ENCODE results near the gene TAF7L. TPM values are rescaled to one million over a fixed set of nuclear protein-coding genes. Genes with fewer than 3 reads are reported as not detected.
"Not testable (repeated sequence)": the region's sequence is repeated elsewhere in the genome, so short reads cannot be mapped to it uniquely, and the experiment has no call there.

Gene TAF7L, protein sequence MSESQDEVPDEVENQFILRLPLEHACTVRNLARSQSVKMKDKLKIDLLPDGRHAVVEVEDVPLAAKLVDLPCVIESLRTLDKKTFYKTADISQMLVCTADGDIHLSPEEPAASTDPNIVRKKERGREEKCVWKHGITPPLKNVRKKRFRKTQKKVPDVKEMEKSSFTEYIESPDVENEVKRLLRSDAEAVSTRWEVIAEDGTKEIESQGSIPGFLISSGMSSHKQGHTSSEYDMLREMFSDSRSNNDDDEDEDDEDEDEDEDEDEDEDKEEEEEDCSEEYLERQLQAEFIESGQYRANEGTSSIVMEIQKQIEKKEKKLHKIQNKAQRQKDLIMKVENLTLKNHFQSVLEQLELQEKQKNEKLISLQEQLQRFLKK
- total RNA-seq (under 1 TPM in 1 of 10 donors, not detected in 9; 0.15 TPM), polyA plus RNA-seq (under 1 TPM in 1 of 2 donors, not detected in 1; 0.01 TPM)
- long read RNA-seq, donor 1: 0 reads
- long read RNA-seq, donor 2: 0 reads
- long read RNA-seq, donor 3: 0 reads

- Histone ChIP-seq H3K4me1 (no peaks in the 10 kb centered on the region), H3K4me3 (peak within 1 kb of the TSS in 4 of 10 donors; percentile 10 to 16 (median 13)), H3K36me3 (no peaks in the 10 kb centered on the region), H3K9me3 (no peaks in the 10 kb centered on the region), H3K27me3 (peaks cover 0 to 54% (median 15%) of the 10 kb centered on the region in 7 donors), H3K27ac (no peak within 1 kb of the TSS)
- DNase-seq: peak in 1 of 2 donors; percentile 9
- TF ChIP-seq, protein P1, sequence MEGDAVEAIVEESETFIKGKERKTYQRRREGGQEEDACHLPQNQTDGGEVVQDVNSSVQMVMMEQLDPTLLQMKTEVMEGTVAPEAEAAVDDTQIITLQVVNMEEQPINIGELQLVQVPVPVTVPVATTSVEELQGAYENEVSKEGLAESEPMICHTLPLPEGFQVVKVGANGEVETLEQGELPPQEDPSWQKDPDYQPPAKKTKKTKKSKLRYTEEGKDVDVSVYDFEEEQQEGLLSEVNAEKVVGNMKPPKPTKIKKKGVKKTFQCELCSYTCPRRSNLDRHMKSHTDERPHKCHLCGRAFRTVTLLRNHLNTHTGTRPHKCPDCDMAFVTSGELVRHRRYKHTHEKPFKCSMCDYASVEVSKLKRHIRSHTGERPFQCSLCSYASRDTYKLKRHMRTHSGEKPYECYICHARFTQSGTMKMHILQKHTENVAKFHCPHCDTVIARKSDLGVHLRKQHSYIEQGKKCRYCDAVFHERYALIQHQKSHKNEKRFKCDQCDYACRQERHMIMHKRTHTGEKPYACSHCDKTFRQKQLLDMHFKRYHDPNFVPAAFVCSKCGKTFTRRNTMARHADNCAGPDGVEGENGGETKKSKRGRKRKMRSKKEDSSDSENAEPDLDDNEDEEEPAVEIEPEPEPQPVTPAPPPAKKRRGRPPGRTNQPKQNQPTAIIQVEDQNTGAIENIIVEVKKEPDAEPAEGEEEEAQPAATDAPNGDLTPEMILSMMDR (IDR thresholded peaks at IDR 0.05): no peak
- 13 to 16% methylated on average over 22 to 75 of the region's 75 CpGs for WGBS, 2 donors
- intact Hi-C loops (cut with DNase I): no loop called here
- ATAC-seq: peak in 1 of 8 donors; percentile 31
These were observed at the start of gene TAF7L for GRCh38 chrX:101290957-101291603. TSS of gene TAF7L (minus strand) at chrX:101291334. CDS start at chrX:101287543, 3,791 bp downstream.

DNA sequence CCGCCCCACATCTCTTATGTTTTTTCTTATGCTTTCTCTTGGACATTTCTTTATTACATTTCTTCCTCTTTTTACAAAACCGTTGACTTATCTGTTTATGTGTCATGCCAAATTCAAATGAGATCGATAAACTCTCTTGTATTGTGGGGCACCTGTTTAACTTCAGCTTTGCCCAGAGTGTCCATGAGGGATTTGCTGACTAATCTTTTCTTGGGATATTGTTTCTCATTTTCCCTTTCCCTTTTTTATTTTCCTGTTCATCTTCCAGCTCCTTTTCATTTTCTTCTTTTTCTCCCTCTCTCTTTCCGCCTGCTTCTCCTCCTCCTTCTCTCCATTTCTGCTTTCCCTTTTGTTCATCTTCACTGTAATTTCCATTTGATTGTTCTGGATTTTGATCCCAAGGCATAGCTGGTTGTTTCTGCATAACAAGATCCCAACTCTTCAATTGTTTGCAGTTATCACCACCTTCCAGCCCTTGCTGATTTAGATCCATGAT, 46.7 kb upstream of the TAF7L start:
- TF ChIP-seq, protein P1 (IDR thresholded peaks at IDR 0.05): no peak
- intact Hi-C loops (cut with DNase I): no loop called here

GRCh38 chrX:101334310-101334709, 43.2 kb upstream of the TAF7L start:
- ATAC-seq; H3K27ac ChIP-seq; H3K9me3 ChIP-seq; H3K36me3 ChIP-seq; H3K4me3 ChIP-seq; H3K27me3 ChIP-seq; H3K4me1 ChIP-seq; intact Hi-C loops (cut with DNase I); DNase-seq: not testable (repeated sequence)
- 69 to 81% methylated on average over 7 of the region's 7 CpGs for WGBS, 2 donors

More for the DNA sequence above, 46.7 kb upstream of the TAF7L start:
- no peak for DNase-seq
- no peaks in the 10 kb centered on the region for H3K9me3 ChIP-seq
- no peak for ATAC-seq
- H3K27ac ChIP-seq: no peak overlapping the region
- H3K27me3 ChIP-seq: no peaks in the 10 kb centered on the region
- WGBS, 2 donors: 87% methylated on average over 4 of the region's 4 CpGs
- no peaks in the 10 kb centered on the region for H3K4me1 ChIP-seq
- H3K4me3 ChIP-seq: no peak overlapping the region
- no peaks in the 10 kb centered on the region for H3K36me3 ChIP-seq

DNA sequence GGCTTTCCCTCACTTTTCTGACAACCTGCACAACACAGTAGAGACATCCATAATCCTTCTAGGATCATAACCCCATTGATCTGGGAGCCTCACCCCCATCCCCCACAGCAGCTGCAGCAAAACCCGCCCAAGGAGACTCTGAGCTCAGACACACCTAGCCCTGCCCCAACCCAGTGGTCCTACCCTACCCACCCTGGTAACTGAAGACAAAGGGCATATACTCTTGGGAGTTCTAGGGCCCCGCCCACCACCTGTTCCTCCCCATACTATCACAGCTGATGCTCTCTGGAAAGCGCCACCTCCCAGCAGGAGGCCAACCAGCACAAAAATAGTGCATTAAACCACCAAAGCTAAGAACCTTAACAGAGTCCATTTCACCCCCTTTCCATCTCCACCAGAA, 35.5 kb upstream of the TAF7L start:
- H3K27ac ChIP-seq; H3K4me1 ChIP-seq; H3K36me3 ChIP-seq; H3K9me3 ChIP-seq; H3K27me3 ChIP-seq; intact Hi-C loops (cut with DNase I); ATAC-seq; DNase-seq; H3K4me3 ChIP-seq: not testable (repeated sequence)
- WGBS, 2 donors: 82 to 85% methylated on average over 3 of the region's 3 CpGs

DNA sequence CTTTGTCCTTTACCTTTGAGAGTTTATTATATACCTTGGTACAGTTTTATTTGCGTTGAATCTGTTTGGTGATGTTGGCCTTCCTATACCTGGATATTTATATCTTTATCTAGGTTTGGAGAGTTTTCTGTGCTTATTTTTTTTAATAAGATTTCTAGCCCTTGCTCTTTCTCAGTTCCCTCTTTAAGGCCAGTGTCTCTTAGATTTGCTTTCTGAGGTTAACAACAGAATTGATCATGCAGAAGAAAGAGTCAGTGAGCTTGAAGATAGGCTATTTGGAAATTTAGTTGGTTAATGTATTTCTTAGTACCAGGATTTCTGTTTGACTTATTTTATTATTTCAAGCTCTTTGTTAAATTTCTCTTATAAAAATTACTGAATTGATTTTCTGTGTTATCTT, 12.7 kb upstream of the TAF7L start:
- intact Hi-C loops (cut with DNase I): no loop called here
- ATAC-seq (no peak), DNase-seq (no peak)
- Histone ChIP-seq H3K4me3 (no peak overlapping the region), H3K36me3 (no peaks in the 10 kb centered on the region), H3K4me1 (no peaks in the 10 kb centered on the region), H3K9me3 (no peaks in the 10 kb centered on the region), H3K27ac (no peak overlapping the region), H3K27me3 (peaks cover 0 to 18% (median 0%) of the 10 kb centered on the region in 7 donors)
- TF ChIP-seq, protein P1 (IDR thresholded peaks at IDR 0.05): no peak
- 86% methylated on average over 1 of the region's 1 CpG for WGBS, 2 donors

GRCh38 chrX:101295603-101296002, 4.5 kb upstream of the TAF7L start:
- intact Hi-C loops (cut with DNase I); ATAC-seq; H3K36me3 ChIP-seq; DNase-seq; H3K4me3 ChIP-seq; H3K9me3 ChIP-seq; H3K4me1 ChIP-seq; H3K27ac ChIP-seq: not testable (repeated sequence)
- 95 to 98% methylated on average over 3 of the region's 3 CpGs for WGBS, 2 donors
- H3K27me3 ChIP-seq: peaks cover 0 to 23% (median 12%) of the 10 kb centered on the region in 7 donors
